H9 (cell line): ENCODE data around the gene NSFL1C. TPM values are rescaled to one million over a fixed set of nuclear protein-coding genes. Genes with fewer than 3 reads are reported as not detected.

Experiments used
- DNase-seq: peaks from one replicate; pipeline ENCODE4 v3.0.0-alpha.2; 2017
- H2AFZ ChIP-seq: one replicate; pipeline ENCODE4 v1.6.1; 2013; ENCODE audit warnings: mild to moderate bottlenecking, low read length, control low read depth, moderate library complexity
- H2AK5ac ChIP-seq: 2 replicates; pipeline ENCODE4 v1.6.1; 2013; ENCODE audit warnings: low read length, control low read depth, mixed read lengths; ENCODE audit not compliant: insufficient read length
- H2BK120ac ChIP-seq: one replicate; pipeline ENCODE4 v1.6.1; 2013; ENCODE audit warnings: low read depth, mild to moderate bottlenecking, low read length, control low read depth, inconsistent platforms; ENCODE audit not compliant: poor library complexity, severe bottlenecking
- H2BK12ac ChIP-seq: 2 replicates; pipeline ENCODE4 v1.6.1; 2013; ENCODE audit warnings: low read length, control low read depth, mixed read lengths, low read depth; ENCODE audit not compliant: insufficient read length
- H2BK15ac ChIP-seq: 2 replicates; pipeline ENCODE4 v1.6.1; 2013; ENCODE audit warnings: low read depth, low read length, control low read depth
- H2BK20ac ChIP-seq: one replicate; pipeline ENCODE4 v1.6.1; 2013; ENCODE audit warnings: low read depth, mild to moderate bottlenecking, low read length, control low read depth, inconsistent platforms; ENCODE audit not compliant: poor library complexity, severe bottlenecking
- H2BK5ac ChIP-seq: 2 replicates; pipeline ENCODE4 v1.6.1; 2013; ENCODE audit warnings: low read length, control low read depth, mixed read lengths; ENCODE audit not compliant: insufficient read length
- H3K14ac ChIP-seq: 2 replicates; pipeline ENCODE4 v1.6.1; 2013; ENCODE audit warnings: low read length, control low read depth; ENCODE audit not compliant: insufficient read depth
- H3K18ac ChIP-seq: 2 replicates; pipeline ENCODE4 v1.6.1; 2013; ENCODE audit warnings: low read depth, mild to moderate bottlenecking, mixed read lengths, low read length, control low read depth; ENCODE audit not compliant: insufficient read length
- H3K23ac ChIP-seq: 2 replicates; pipeline ENCODE4 v1.6.1; 2013; ENCODE audit warnings: low read length, control low read depth, mixed read lengths, low read depth; ENCODE audit not compliant: insufficient read length
- H3K23me2 ChIP-seq: 2 replicates; pipeline ENCODE4 v1.6.1; 2013; ENCODE audit warnings: low read depth, mild to moderate bottlenecking, mixed read lengths, low read length, control low read depth; ENCODE audit not compliant: insufficient read length, poor library complexity, severe bottlenecking
- H3K27ac ChIP-seq: 2 replicates; pipeline ENCODE4 v1.5.1; 2013; ENCODE audit warnings: low read length, control low read depth, mixed read lengths, low read depth; ENCODE audit not compliant: insufficient read length
- H3K27me3 ChIP-seq: 2 replicates; pipeline ENCODE4 v1.6.1; 2013; ENCODE audit warnings: low read length, control low read depth, inconsistent platforms; ENCODE audit not compliant: insufficient read depth
- H3K4ac ChIP-seq: 2 replicates; pipeline ENCODE4 v1.6.1; 2013; ENCODE audit warnings: low read depth, mild to moderate bottlenecking, control low read depth, inconsistent platforms, low read length, moderate library complexity
- H3K4me1 ChIP-seq: 2 replicates; pipeline ENCODE4 v1.6.1; 2013; ENCODE audit warnings: low read length, control low read depth, inconsistent platforms; ENCODE audit not compliant: insufficient read depth
- H3K4me2 ChIP-seq: 2 replicates; pipeline ENCODE4 v1.6.1; 2013; ENCODE audit warnings: low read length, control low read depth, mixed read lengths; ENCODE audit not compliant: insufficient read length, insufficient read depth
- H3K56ac ChIP-seq: 2 replicates; pipeline ENCODE4 v1.6.1; 2013; ENCODE audit warnings: low read depth, mild to moderate bottlenecking, mixed read lengths, low read length, control low read depth; ENCODE audit not compliant: insufficient read length
- H3K79me1 ChIP-seq: 2 replicates; pipeline ENCODE4 v1.6.1; 2013; ENCODE audit warnings: low read depth, mild to moderate bottlenecking, moderate library complexity, low read length, control low read depth, inconsistent platforms; ENCODE audit not compliant: insufficient read depth, poor library complexity, severe bottlenecking
- H3K79me2 ChIP-seq: 2 replicates; pipeline ENCODE4 v1.6.1; 2013; ENCODE audit warnings: low read length, control low read depth, inconsistent platforms; ENCODE audit not compliant: insufficient read depth
- H3K9ac ChIP-seq: 2 replicates; pipeline ENCODE4 v1.6.1; 2013; ENCODE audit warnings: low read length, control low read depth, mixed read lengths; ENCODE audit not compliant: insufficient read length; ENCODE audit errors: extremely low read depth
- H3K9me3 ChIP-seq: one replicate; pipeline ENCODE4 v1.6.1; 2013; ENCODE audit warnings: low read depth, low read length, inconsistent platforms; ENCODE audit not compliant: control insufficient read depth
- H3T11ph ChIP-seq: one replicate; pipeline ENCODE4 v1.6.1; 2013; ENCODE audit warnings: mild to moderate bottlenecking, low read length, control low read depth, inconsistent platforms
- H4K20me1 ChIP-seq: one replicate; pipeline ENCODE4 v1.6.1; 2013; ENCODE audit not compliant: control insufficient read depth, insufficient read length, insufficient read depth
- H4K5ac ChIP-seq: 2 replicates; pipeline ENCODE4 v1.6.1; 2013; ENCODE audit warnings: low read depth, mild to moderate bottlenecking, mixed read lengths, low read length, control low read depth; ENCODE audit not compliant: insufficient read length
- H4K8ac ChIP-seq: replicated peaks from 2 replicates; pipeline ENCODE4 v1.6.1; 2013; ENCODE audit warnings: low read length, control low read depth, mixed read lengths, low read depth; ENCODE audit not compliant: insufficient read length
- H4K91ac ChIP-seq: 2 replicates; pipeline ENCODE4 v1.6.1; 2013; ENCODE audit warnings: low read depth, mild to moderate bottlenecking, moderate library complexity, mixed read lengths, low read length, control low read depth; ENCODE audit not compliant: insufficient read length
- H3K27ac Mint-ChIP-seq, 3 experiments: 2 replicates in 2 of 3; 3 replicates in 1 of 3; pipeline ENCODE4 v1.8.0; 2020 to 2021; ENCODE audit warnings: mixed read lengths in 3 of 3, mild to moderate bottlenecking in 1 of 3, moderate library complexity in 1 of 3
- H3K27me3 Mint-ChIP-seq: 2 replicates; pipeline ENCODE4 v1.8.0; 2021; ENCODE audit warnings: low read depth, mild to moderate bottlenecking, moderate library complexity, mixed read lengths
- H3K36me3 Mint-ChIP-seq, 3 experiments: 2 replicates in 2 of 3; 3 replicates in 1 of 3; pipeline ENCODE4 v1.8.0; 2020 to 2021; ENCODE audit warnings: low read depth in 3 of 3, mixed read lengths in 3 of 3; ENCODE audit not compliant: insufficient read depth in 1 of 3
- H3K4me1 Mint-ChIP-seq, 2 experiments: 2 replicates each; pipeline ENCODE4 v1.8.0; 2020; ENCODE audit warnings: mixed read lengths in 2 of 2
- H3K4me3 Mint-ChIP-seq, 2 experiments: 2 replicates in 1 of 2; 3 replicates in 1 of 2; pipeline ENCODE4 v1.8.0; 2020 to 2021; ENCODE audit warnings: mild to moderate bottlenecking in 2 of 2, mixed read lengths in 2 of 2, moderate library complexity in 1 of 2
- H3K9me3 Mint-ChIP-seq, 2 experiments: 2 replicates in 1 of 2; 3 replicates in 1 of 2; pipeline ENCODE4 v1.8.0; 2020; ENCODE audit warnings: mild to moderate bottlenecking in 2 of 2, mixed read lengths in 2 of 2, moderate library complexity in 1 of 2
- CTCF ChIP-seq: fragments of 200-600 bp; sonication (generic); conservative IDR thresholded peaks from 3 replicates; pipeline ENCODE4 v1.8.0; 2021; ENCODE audit warnings: antibody characterized with exemption, mild to moderate bottlenecking
- WGBS: extraction: QIAGEN DNeasy Blood & Tissue Kit; methylation state at CpG from one replicate; pipeline ENCODE4 v1.1.7; 2013; ENCODE audit warnings: missing lambda C conversion rate, low lambda C conversion rate, mixed read lengths; ENCODE audit not compliant: insufficient read length; ENCODE audit errors: extremely low coverage; 5-methylcytosine and 5-hydroxymethylcytosine counted together
- total RNA-seq: library from RNA; stranded (reverse); gene quantifications from 2 replicates; pipeline ENCODE4 v1.2.1, GENCODE V29; 2021

The NSFL1C gene
- total RNA-seq, 1 experiment from 2014 or later = 81.8 TPM

GRCh38 chr20:1392693-1393506 is 73.7 kb downstream of the NSFL1C start, which contains the start of gene FKBP1A:
Gene FKBP1A (minus strand): TSS chr20:1393054. CDS start chr20:1392998, 56 bp downstream.
- no peak within 1 kb of the TSS for H2AK5ac ChIP-seq
- H4K20me1 ChIP-seq = peaks cover 6% of the 10 kb centered on the region
- H4K91ac ChIP-seq = no peak within 1 kb of the TSS
- WGBS = no CpG with 5 or more reads among the region's 79 CpGs
- H3K9me3 Mint-ChIP-seq = no peaks in the 10 kb centered on the region; a peak in 2 of 5 replicates
- no peaks in the 10 kb centered on the region; the same call in 1 of the 2 replicates for H3K27me3 ChIP-seq
- H3K4me2 ChIP-seq = peak within 1 kb of the TSS; percentile 99
- H3K27ac Mint-ChIP-seq = peak within 1 kb of the TSS; percentile 56 to 97 (median 80); a peak in 4 of 7 replicates
- no peak within 1 kb of the TSS for H4K8ac ChIP-seq
- no peak within 1 kb of the TSS for H3T11ph ChIP-seq
- no peak within 1 kb of the TSS for H3K18ac ChIP-seq
- peaks cover 38% of the 10 kb centered on the region; the same call in 1 of the 2 replicates for H3K79me2 ChIP-seq
- peaks cover 32 to 40% of the 10 kb centered on the region in 2 experiments for H3K4me1 Mint-ChIP-seq
- H3K4ac ChIP-seq = no peak within 1 kb of the TSS
- peak within 1 kb of the TSS; percentile 88 to 94 for H3K4me3 Mint-ChIP-seq
- DNase-seq = peak; percentile 82
- peaks cover 19% of the 10 kb centered on the region; the same call in 1 of the 2 replicates for H3K4me1 ChIP-seq
- H3K9ac ChIP-seq = peak within 1 kb of the TSS; percentile 45
- H3K56ac ChIP-seq = no peak within 1 kb of the TSS
- no peak for TF ChIP-seq CTCF
- no peak within 1 kb of the TSS for H2BK15ac ChIP-seq
- H3K14ac ChIP-seq = peak within 1 kb of the TSS; percentile 39; the same call in 1 of the 2 replicates
- H2AFZ ChIP-seq = no peak within 1 kb of the TSS
- H2BK120ac ChIP-seq = no peak within 1 kb of the TSS
- H2BK5ac ChIP-seq = no peak within 1 kb of the TSS
- H2BK12ac ChIP-seq = no peak within 1 kb of the TSS
- no peak within 1 kb of the TSS for H3K27ac ChIP-seq
- H3K9me3 ChIP-seq = no peaks in the 10 kb centered on the region
- H3K23ac ChIP-seq = no peak within 1 kb of the TSS
- peaks cover 43% of the 10 kb centered on the region for H3K27me3 Mint-ChIP-seq
- H2BK20ac ChIP-seq = no peak within 1 kb of the TSS
- H3K23me2 ChIP-seq = peaks cover 13% of the 10 kb centered on the region
- no peak within 1 kb of the TSS for H4K5ac ChIP-seq
- peaks cover 0 to 5% (median 3%) of the 10 kb centered on the region in 3 experiments; a peak in 4 of 7 replicates for H3K36me3 Mint-ChIP-seq
- peaks cover 5% of the 10 kb centered on the region for H3K79me1 ChIP-seq
